ENCODE measurements around the gene SLC39A11.

- no peak for TF ChIP-seq CTCF (IDR thresholded peaks at IDR 0.05; ENCODE audit: low read length)
- no peak for TF ChIP-seq EZH2 (optimal IDR thresholded peaks at IDR 0.05; ENCODE audit: low read depth, low read length)
These were observed 349.4 kb downstream of the SLC39A11 start for GRCh38 chr17:72743037-72743467.

All from MM.1S (cell line).